Fibroblast of skin of abdomen (primary cell): ENCODE measurements around the gene CD93.

ENCODE experiments used
- DNase-seq: peaks from one replicate; pipeline ENCODE4 v3.0.0-alpha.2; 2013

CD93 gene

DNA sequence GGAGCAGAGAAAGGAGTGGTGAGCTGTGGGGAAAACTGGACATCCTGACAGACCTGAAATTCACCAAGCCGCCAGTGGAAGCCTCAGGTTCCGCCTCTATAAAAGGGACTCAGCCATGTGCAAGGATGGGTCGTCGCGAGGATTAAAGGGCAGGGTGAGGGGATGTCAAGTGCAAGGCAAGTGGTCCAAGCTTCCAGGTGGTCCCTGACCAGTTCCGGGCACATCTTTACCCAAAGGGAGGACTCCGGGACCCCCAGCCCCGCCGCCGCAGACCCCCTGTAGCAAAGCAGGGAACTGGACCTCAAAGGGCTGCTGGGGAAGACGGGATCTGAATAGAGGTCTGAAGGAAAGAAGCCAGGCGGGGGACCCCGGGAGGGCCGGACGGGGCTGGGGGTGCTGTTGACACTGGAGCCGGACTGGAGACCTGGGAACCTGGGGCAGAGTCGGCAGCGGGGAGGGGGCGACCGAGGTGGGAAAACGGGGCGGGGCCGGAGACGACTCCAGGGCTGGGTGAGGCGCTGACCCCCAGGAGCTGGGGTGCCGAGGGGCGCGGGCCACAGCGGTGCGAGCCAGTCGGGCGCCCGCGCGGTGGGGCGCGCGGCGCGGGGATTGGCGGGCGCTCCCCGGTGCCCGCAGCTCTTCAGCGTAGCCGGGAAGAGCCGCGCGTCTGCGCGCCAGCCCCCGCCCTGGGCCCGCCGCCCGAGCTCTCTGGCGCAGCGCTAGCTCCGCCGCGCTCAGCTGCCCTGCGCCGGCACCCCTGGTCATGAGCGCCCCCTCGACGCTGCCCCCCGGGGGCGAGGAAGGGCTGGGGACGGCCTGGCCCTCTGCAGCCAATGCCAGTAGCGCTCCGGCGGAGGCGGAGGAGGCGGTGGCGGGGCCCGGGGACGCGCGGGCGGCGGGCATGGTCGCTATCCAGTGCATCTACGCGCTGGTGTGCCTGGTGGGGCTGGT is 51.1 kb downstream of the CD93 start, which contains the start of gene SSTR4:
SSTR4 (plus strand) TSS at position 592 of the 951 bp plus-strand sequence; CDS start at position 764, 172 bp downstream.
- no peak for DNase-seq

DNA sequence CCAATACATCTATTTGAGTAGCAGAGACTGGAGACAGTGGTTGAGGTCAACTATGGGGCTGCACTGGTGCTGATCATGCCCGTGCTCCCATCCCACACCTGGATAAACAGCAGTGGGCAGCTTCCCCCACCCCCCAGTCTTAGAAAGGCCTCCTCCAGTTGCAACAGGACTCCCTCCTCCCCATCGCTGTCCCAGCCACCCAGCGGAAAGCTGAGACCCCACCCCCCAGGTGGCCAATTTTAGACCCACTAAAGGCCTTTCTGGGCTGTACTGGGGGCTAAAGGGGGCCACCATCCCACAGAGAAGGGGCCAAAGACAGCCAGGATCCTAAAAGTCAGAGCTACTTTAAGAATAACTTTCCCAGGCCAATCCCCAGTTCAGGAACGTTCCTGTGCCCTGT is 52.2 kb downstream of the CD93 start:
- no peak for DNase-seq

DNA sequence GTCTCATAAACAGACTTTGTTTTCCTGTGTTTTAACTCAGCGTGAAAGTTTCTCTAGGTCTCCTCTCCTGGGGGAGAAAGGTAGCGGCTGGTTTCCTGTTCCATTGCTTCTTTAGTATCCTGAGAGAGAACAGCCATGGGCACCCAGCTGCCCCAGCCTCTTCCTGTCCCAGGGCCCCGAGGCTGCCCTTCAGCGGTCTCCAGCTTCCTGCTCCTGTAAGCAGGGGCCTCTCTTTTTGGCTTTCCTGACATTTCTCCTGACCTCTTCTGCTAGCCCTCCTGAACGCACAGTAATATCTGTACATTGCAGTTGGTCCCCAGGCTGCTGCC is 53.4 kb downstream of the CD93 start:
- DNase-seq: no peak

DNA sequence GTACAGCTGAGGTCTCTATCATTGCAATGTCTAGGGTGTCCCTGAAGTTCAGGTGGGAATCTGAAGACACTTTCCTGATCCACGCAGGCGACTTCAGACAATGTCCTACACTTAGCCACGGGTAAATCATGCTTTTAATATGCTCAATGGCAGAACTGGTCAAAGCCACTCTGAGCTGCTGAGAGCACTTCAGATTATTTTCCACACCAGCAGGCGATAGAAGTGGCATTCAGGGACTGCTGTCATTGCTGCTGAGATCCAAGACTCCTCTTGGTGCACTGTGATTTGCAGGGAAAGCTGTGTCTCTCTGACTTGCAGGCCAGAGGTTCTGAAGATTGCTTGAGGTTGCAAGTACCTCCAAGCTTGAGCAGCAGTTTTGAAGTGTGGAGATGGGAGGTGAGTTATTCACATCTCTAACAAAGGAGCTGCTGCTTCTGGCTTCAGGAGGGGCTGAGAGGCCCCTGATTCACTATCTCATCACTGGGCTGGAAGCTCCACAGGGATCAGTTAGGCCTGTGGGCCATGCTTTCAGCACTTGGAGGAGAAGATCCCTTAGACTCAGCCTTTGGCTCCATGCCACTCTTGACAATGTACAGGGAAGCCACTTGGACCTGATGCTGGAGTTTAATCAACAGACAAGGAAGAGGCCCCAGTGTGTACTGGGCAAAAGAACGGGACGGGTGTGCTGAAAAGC is 53.9 kb downstream of the CD93 start:
- DNase-seq: no peak

DNA sequence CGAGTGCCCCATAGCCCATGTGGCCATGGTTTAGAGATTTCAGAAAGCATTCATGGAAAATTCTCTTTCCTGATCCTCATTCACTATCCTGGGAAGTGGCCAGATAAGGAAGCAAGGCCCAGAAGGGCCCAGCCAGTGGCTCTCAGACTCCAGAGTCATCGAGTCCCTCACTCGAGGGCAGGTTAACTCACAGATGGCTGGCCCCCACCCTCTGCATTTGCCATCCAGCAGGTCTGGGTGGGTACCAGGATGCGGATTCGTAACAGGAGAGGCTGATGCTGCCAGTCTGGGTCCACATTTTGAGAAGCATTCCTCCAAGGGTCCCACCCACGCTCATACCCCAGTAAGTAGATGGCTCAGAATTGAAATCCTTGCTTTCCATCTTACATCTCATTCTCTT is 54.8 kb downstream of the CD93 start:
- DNase-seq: no peak
